ENCODE data around the gene SETD7.

The SETD7 gene

DNA sequence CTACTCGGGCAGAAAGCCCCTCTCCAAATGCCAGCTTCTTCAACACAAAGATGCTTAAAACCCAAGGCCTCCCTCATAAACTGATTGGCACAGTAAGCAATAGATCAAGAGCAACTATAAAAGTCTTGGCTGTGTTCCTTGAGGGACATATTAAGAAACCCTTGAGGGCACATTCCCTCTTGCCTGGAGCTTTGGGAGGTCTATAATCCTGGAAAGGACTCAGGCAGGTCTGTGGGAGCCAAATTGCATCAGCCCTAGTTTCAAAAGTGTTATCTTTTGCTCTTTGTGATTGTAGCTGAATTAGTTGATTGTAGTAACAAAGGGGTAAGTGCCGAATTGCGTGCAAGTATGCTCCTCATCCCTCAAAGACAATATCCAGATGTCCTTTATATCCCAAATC, 18.6 kb upstream of the SETD7 start:
- DNase-seq (ENCODE audit: low spot score), result no peak

DNA sequence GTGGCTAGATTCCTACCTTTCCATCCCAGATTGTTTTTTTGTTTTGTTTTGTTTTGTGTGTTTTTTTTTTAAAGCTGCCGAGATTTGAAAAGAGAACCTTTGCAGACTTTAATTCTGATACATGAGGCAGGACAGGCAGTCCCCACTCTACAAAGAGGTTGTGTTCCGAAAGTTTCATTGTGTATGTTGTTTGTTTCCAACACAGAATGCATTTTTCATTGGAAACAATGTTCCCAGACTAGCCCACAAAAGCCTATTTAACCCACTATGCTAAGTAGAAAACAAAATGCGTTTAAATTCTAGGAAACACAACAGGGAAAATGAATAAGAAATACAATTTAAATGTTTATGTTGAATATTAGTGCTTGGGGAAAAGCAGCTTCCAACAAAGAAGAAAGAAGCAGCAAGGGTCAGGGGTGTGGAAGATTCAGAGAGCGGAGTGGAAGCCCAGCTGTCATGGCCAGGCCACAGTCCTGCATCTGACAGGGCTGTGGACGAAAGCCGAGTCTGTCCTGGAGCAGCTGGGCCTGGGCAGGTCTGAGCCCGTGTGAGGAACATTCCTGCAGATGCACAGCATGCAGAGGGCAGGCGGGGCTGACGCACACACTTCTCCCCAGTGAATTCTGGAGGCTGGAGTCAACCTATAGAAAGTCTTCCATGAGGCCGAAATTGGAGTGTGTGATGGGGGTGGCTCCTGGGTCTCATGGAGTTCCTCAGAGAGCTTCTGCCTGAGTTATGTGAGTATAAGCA, 12.4 kb upstream of the SETD7 start:
- DNase-seq (ENCODE audit: low spot score), result no peak

DNA sequence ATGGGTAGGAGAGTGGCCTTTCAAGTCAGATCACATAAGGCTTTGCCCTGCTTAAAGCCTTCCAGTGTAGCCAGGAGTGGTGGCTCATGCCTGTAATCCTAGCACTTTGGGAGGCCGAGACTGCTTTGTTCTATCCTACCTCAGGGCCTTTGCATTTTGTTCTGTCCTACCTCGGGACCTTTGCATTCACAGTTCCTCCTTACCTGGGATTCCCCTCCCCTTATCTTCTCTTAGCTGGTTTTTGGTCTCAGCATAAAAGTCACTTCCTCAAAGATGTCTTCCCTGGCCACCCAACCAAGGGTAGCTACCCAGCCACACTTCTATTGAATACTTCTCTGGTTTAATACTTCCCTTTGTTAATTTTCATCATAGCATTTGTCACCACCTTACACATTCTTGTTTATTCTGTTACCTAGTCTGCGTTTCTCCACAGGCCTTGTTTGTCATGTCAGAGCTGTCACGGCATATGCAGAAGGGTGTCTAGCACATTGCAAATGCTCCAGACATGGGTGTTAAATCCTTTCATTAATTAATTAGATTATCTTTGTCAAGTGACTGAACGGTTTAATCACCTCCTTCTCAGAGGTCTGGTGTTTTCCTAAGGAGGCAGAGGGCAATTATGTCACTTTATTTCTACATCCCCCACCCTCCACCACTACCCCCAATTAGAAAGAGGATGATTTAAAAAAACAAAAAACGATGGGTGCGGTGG, 11.3 kb upstream of the SETD7 start:
- DNase-seq (ENCODE audit: low spot score), result no peak

DNA sequence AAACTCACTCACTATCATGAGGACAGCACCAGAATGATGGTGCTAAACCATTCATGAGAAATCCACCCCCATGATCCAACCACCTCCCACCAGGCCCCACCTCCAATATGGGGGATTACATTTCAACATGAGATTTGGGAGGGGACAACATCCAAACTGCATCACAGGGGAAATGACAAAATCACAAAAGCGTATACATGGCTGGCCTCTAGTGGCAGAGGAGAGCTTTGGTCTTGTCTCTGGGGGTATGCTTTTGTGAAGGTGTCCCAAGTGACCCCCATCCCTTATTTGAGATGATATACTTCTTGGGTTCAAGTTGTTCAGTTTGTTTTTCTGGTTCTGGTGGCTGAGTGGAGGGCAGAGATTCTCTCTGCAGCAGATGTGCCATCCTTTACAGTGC, 8.5 kb upstream of the SETD7 start:
- no peak for DNase-seq (ENCODE audit: low spot score)

DNA sequence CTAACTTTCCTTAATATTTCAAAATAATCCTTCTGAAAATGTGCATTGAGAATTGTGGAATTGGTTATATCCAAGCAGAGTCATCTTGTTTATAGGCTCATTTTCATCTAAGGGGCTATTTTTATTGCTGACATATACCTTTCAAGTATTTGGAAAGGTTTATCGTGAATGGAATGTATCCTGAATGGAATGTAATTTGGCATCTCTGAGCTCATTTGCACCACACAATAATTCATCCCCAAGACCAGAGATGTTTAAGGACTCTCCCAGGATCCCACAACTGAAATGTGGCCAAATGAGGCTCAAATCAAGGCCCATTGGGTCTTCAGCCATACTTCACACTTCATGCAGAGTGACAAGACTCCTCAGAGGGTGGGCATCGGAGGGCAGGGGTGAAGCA, 7.5 kb upstream of the SETD7 start:
- no peak for DNase-seq (ENCODE audit: low spot score)

DNA sequence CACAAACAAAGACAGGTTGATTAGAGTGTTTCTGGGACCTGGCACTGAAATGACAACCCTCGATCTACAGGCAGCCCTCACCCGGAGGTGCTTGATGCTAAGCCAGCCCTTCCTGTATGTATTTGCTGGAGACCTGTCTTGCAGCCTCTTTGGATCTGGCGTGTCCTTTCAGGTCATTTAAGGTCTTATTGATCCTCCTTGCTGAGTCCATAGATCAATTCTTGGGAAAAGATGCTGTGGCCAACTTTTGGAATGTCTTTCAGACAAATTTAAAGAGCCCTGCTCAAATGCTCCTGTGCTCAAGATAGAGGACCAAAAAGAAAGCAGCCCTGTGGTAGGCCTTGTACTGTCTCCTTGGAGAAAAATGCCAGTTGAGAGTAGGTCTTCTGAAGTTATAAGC, 6.8 kb upstream of the SETD7 start:
- DNase-seq (ENCODE audit: low spot score), result no peak

DNA sequence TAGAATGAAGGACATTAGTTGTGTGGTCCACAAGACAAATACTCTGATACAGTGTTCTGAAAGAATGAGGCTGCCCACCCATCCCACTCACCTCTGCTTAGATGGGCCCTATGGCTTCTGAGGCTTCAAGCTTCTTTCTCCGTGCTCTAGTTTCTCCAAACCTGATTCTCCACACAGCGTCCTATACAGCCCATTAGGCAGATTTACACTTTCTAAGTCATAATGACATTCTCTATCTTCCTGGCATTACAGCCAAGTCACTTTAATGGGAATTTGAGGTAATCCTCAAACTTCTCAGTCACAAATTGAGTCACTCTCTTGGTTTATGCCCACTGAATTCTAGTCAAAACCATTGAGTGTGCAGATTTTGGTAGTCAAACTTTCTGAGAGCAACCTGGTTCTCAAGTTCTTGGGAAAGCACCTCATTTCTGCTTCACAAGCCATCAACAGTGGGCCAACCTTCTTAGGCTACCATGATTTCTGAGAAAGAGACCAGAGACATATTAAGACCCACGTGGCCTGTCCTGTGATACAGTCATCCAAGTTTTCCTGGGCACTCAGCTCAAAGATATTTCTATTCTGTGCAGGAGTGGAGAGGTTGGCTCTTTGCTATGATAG, 6.2 kb upstream of the SETD7 start:
- no peak for DNase-seq (ENCODE audit: low spot score)

DNA sequence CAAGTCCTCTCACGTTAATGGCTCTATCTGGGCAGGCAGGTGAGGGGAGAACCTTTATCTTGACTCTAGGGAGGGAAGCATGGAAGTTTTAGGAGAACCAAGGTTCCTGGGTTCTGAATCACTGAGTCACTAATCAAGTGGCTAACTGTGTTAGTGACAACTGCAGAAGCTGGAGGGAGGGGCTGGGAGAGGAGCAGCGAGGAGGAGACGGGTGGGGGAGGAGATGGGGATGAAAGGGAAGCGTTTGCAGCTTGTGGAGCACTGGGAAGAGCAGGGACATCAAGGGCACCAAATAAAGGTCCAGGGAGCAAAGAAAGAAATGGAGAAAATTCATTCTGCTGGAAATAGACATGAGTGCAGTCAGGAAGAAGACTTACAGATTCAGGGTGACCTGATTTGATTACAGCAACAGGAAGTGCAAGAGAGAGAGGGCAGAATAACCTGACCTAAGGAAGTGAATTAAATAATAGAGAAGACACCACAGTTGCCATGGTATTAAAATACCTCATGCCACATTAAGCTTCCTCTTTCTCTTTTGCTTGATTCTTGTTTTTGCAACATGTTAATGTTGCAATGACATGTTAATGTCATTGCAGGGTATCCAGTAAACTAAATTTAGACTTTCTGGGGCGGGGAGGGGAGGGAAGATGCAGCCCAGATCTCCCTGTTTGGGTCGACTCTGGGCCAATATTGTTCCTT, 4.5 kb upstream of the SETD7 start:
- DNase-seq (ENCODE audit: low spot score), result no peak

DNA sequence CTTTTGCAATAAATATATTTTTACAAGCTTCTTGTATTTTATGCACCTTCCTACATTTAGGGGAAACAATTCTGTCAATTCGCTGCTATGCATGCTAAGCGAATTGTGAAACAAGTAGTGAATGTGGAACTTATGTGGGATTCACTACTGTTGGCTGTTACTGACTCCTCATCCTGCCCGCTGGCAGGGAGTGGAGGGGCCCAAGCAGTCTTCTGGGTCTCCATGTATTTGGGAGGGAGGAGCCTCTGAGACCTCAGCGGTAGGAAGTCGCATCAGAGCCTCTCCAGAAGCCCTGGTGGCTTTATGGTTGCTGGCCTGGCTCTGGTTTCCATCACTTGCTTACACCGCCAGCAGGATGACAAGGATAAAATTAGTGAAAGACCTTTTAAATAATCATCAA, 3.7 kb upstream of the SETD7 start:
- no peak for DNase-seq (ENCODE audit: low spot score)

DNA sequence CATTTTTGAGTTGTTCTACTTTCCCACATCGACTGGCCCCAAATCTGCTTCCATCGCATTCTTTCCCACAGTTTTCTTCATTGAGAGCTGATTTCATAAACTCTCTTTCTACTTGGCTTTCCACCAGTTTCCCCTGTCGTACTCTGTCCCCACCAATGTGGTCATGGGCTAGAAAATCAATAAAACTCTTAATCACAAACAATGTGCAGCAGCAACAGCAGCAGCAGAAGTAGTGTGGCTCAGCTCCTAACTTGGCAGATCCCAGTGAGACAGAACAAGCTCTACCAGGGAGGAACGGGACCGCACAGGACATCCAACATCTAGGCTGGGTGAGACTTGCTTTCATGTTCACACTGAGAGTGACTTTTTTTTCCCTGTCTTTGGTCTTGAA, 3.1 kb upstream of the SETD7 start:
- DNase-seq (ENCODE audit: low spot score), result no peak

DNA sequence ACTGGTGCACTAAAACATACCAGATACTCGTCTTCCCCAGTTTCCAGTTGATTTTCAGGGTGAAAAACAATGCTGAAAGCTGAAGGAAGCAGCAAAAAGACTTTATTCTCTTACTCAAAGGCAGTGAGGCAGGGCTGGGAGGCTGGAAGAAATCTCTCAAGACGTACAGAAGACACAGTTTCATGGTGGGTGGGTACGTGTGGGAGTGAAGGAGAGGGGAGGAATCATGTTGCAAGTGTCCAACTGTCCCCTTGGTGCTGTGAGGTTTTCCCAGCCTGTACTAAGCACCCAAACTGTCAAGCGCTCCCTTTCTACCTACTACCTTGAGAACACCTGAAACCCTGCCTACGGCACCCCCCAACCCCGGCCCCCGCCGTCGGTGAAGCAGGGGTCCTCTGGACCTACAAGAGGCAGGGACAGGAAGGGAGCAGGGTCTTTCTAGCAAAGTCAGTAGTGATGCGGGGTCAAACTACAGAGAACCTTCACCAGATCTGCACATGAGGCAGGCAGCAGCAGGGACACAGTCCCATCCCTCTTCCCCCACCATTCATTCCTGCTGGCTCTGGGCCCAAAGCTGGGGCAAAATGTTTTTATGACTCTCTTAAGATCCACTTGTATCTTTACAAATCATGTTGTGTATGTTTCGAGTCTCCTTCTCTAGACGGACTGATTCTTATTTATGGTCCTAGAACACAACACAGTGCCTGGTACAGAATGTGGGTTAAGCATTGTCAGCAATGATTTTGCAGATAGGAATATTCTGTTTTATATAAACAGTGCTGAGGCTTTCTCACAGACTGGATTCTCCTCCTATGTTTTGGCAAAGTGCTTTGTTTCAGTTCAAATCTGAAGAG, 2.4 kb upstream of the SETD7 start:
- DNase-seq (ENCODE audit: low spot score), result no peak

DNA sequence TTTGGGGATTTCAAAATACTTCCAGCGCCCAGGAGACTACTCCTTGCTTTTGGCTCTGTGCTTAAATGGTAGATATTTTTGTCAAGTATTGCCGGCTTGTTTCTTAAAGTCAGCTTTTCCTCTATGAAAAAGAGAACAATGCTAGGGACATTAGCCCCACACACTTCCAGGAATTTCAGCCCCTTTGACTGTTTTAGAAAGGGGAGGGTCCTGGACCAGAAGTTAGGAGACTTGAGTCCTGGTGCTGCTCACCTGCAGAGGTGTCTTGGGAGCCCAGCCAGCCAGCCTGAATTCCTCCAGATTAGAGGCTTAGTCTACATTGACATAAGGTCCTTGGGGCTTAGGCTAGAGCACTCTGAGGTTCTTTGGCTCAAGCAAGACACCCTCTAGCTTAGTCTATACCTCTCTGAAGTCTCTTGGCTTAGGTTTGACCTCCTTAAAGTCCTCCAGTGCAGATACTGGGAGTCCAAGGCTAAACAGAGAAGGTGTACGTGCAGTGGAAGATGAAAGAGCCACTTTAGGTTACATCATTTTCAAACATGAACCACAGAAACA, 1.6 kb upstream of the SETD7 start:
- no peak for DNase-seq (ENCODE audit: low spot score)

DNA sequence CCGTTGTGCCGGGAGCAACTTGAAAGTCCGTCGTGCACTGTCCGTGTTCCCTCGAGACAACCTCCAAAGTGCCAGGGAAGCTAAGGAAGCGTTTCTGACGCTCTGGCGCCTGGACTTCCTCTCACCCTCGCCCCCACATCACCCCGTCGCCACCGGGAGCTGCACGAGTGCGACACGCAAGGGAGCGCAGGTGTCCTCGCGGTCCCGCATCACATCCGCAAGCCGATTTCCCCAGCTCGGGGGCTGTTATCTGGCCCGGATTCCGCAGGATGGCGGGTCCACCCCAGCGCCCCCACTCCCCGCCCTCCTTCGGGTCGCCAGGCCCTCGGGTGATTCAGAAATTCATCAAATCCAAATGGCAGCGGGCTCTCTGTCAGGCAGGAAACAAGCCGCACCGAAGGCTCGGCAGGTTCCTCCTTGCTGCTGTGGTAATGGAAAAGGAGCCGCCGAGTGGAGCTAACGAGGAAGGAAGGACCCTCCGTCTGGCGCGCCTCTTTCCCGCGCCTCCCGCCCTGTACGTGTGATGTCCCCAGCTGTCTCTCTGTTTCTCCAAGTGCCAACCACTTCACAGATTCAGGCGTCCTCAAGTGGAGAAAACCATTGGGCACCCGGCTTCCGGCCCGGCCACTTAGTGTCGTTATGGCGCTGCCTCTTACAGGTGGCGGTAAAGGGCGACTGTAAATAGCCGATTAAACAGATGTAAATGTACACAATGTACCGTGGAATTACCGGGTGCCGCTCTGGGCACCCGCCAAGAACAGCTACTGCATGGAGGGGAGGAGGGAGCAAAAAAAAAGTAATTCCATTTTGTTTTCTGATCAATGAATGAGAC, 921 bp upstream of the SETD7 start:
- DNase-seq (ENCODE audit: low spot score), result peak; percentile 71

DNA sequence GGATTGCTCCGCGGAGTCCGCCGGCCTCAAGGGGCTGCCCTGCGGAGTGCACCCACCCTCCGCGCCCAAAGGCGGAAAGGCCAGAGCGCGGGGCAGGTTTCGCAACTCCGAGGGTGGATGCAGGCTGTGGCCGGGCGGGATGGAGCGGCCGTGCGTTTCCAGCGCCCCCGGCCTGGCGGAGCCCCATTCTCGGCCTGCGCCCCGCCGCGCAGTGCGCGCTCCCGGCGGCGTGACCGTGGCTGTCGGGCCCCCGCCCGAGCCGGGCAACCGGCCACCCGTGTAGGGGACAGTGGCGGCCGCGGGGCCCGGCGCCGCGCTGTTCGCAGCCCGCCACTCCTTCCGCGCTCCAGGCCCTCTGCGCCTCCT, 331 bp downstream of the SETD7 start:
- no peak for DNase-seq (ENCODE audit: low spot score)

DNA sequence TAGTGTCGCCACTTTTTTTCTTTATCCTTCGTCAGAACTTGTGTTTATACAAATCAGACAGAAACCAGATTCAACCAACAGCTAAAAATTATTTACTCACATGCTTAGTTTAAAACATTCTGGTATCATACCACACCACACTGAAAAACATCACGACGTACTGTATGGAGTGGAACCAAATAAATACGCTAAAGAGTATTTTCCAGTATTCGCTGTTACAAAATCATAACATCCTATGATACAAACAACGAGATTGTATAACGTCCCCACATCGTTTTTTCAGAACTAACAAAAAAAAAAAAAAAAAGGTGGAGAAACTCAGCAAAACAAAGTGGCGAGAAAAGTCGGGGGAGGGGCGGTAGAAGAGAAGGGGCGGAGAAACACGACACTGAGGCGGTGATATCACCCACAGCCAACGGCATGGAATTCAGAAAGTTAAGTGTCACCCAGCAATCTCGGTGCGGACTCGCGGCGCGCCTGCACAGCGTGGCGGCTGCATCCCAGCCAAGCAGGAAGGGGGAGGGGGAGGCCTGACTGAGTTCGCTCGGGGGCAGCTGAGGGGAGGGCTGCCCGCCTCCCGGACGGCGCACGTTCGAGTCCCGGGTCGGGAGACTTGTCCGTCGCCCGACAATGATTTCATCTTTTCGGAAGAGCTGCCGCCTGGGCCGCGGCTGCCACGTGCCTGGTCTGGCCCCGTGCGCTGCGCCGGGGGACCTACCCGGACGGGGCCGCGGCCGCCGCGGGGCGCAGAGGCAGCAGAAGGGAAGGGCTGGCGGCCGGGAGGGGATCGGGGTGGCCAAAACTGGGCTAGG, 920 bp downstream of the SETD7 start:
- peak; percentile 95 for DNase-seq (ENCODE audit: low spot score)

DNA sequence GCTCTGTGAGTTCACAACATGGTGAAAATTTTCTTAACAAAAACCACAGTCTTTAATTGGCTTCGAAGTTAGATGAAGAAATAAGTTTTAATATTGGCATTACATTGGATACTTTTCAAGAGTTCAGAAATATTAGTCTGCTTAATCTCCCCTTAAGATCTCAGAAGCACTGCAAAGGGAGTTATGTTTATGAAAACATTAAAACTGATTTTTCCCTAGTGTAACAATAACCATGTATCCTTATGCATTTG, 1.5 kb downstream of the SETD7 start:
- DNase-seq (ENCODE audit: low spot score), result no peak

DNA sequence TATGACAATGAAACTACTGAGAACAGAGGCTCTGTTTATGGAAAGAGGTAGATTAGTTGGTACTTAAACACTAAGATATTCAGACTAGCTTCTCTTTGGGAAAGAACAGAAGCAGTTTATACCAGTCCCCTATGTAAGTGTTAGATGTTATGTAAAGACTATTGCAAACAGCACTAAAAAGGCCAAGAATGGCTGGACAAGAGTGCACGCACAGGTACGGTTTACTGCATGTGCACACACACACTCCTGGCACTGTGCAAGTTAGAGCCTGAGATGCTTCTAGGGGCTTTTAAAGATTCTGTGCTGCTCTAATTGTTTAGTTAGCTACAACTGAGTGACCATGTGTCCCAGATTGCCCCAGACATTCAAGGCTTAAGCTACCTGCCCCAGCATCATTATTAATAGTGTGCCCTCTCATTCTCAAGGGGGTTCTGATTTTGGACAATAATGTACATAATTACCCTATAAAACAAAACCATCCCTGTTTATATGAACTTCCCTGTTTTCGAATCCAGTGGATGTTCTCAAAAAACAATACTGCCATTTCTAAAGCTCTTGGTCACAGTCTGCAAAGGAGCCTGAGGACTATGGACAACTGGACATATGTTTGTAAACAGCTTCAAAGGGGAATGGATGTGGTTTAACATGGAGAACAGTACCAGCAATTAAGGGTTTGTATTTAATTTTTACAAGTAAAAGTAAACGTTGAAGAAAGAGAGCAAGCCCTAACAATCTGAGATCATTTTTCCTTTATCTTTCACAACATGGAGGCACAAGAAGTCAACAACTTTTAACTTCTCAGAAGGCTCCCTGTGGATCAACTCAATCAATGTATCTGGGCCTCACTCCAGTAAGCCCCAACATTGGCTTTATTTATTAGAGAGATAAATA, 2.0 kb downstream of the SETD7 start:
- no peak for DNase-seq (ENCODE audit: low spot score)

DNA sequence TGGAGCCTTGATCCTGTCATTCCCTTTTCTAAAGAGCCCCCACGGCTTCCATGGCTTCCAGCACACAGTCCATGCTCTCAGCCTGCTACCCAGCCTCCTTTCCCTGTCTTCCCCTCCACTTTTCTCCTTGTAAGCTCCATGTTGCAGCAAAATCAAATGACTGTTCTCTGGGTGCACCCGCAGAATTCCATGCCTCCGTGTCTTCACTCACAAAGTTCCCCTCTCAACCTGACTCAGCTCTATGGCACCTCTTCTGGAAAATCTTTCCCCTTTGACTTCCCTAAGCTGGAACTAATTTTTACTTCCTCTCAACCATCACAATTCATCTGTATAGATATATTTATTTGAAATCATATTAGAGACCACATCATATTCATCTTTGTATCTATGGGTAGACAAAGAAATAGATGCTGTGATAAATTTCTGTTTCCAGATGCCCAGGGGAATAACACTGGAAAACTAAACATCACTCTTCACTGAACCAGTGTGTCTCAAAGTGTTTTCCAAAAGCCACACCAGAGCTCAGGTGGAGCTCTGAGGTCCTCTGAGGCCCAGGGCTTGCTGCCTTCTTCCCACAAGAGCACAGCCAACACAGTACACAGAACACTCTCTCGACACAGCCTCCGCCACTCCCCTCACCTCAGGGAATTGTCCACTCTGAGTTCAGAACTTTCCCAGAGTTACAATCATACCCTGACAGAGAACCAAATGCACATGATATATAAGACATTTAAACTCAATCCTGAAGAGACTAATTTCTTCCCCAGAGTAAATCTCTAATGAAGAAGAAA, 3.3 kb downstream of the SETD7 start:
- DNase-seq (ENCODE audit: low spot score), result no peak
